ENCODE measurements around the gene SEC63.

DNA sequence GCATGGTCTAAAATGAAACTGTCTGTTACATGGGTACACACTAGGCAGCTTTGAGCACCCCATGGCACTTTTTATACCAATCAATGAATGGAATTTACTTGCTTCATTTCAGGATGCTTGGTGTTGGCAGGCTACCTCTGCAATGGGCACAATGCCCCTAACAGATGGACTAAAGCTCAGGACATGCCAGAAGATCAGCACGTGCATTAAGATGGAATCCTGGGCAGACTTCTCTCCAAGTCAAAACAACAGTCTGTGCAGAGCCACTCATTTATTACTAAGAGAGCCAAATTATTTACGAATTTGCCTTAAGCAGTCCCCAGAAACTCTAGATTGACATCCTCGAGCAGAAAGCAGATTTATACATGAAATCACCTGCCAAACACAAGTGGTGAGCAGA is 78.1 kb downstream of the SEC63 start:
- TF ChIP-seq, protein P1, sequence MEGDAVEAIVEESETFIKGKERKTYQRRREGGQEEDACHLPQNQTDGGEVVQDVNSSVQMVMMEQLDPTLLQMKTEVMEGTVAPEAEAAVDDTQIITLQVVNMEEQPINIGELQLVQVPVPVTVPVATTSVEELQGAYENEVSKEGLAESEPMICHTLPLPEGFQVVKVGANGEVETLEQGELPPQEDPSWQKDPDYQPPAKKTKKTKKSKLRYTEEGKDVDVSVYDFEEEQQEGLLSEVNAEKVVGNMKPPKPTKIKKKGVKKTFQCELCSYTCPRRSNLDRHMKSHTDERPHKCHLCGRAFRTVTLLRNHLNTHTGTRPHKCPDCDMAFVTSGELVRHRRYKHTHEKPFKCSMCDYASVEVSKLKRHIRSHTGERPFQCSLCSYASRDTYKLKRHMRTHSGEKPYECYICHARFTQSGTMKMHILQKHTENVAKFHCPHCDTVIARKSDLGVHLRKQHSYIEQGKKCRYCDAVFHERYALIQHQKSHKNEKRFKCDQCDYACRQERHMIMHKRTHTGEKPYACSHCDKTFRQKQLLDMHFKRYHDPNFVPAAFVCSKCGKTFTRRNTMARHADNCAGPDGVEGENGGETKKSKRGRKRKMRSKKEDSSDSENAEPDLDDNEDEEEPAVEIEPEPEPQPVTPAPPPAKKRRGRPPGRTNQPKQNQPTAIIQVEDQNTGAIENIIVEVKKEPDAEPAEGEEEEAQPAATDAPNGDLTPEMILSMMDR (IDR thresholded peaks at IDR 0.05) = no peak
- TF ChIP-seq POLR2A (IDR thresholded peaks at IDR 0.05) = no peak

Data from esophagus squamous epithelium (tissue), 4 donors.